Glutamatergic neuron (in vitro differentiated cells): ENCODE results near the gene VTCN1. TPM values are rescaled to one million over a fixed set of nuclear protein-coding genes. Genes with fewer than 3 reads are reported as not detected.
"Not testable (repeated sequence)": the region's sequence is repeated elsewhere in the genome, so short reads cannot be mapped to it uniquely, and the experiment has no call there.

Source experiments
- DNase-seq: peaks from one replicate; pipeline ENCODE4 v3.0.0; 2022
- H3K27ac Mint-ChIP-seq: one replicate; pipeline ENCODE4 v1.8.0; 2020; ENCODE audit warnings: mild to moderate bottlenecking, mixed read lengths, inconsistent platforms; ENCODE audit not compliant: unreplicated experiment
- H3K27me3 Mint-ChIP-seq: one replicate; pipeline ENCODE4 v1.8.0; 2020; ENCODE audit warnings: mild to moderate bottlenecking, moderate library complexity, mixed read lengths, inconsistent platforms; ENCODE audit not compliant: unreplicated experiment
- H3K36me3 Mint-ChIP-seq: one replicate; pipeline ENCODE4 v1.8.0; 2020; ENCODE audit warnings: mild to moderate bottlenecking, mixed read lengths, inconsistent platforms; ENCODE audit not compliant: unreplicated experiment
- H3K4me1 Mint-ChIP-seq: one replicate; pipeline ENCODE4 v1.8.0; 2020; ENCODE audit warnings: mild to moderate bottlenecking, low read depth, mixed read lengths, inconsistent platforms; ENCODE audit not compliant: unreplicated experiment
- H3K4me3 Mint-ChIP-seq: one replicate; pipeline ENCODE4 v1.8.0; 2020; ENCODE audit warnings: mild to moderate bottlenecking, mixed read lengths, inconsistent platforms; ENCODE audit not compliant: unreplicated experiment
- H3K9me3 Mint-ChIP-seq: one replicate; pipeline ENCODE4 v1.8.0; 2020; ENCODE audit warnings: mild to moderate bottlenecking, moderate library complexity, mixed read lengths, inconsistent platforms; ENCODE audit not compliant: unreplicated experiment
- CTCF ChIP-seq: fragments of 200-600 bp; sonication (generic); IDR thresholded peaks from one replicate; pipeline ENCODE4 v1.5.0; 2021; ENCODE audit not compliant: partially characterized antibody, unreplicated experiment
- total RNA-seq: library from RNA; stranded (reverse); fragmentation: NEBNext Ultra II Directional; extraction: Animal tissue kit (Norgen Biotek cat#: 25700); gene quantifications from one replicate; pipeline ENCODE4 v1.2.1, GENCODE V29; 2021; ENCODE audit not compliant: unreplicated experiment

The VTCN1 gene
- total RNA-seq, 1 donor from 2014 or later = not detected

GRCh38 chr1:117107364-117107763, 103.4 kb downstream of the VTCN1 start:
- Mint-ChIP-seq H3K36me3 (peaks cover 7% of the 10 kb centered on the region), H3K4me3 (no peak overlapping the region), H3K9me3 (peaks cover 3% of the 10 kb centered on the region), H3K4me1 (peaks cover 7% of the 10 kb centered on the region), H3K27me3 (peaks cover 9% of the 10 kb centered on the region), H3K27ac (no peak overlapping the region)
- TF ChIP-seq CTCF = no peak
- no peak for DNase-seq

GRCh38 chr1:117106478-117106877, 104.2 kb downstream of the VTCN1 start:
- Mint-ChIP-seq H3K4me3 (no peak overlapping the region), H3K4me1 (peaks cover 5% of the 10 kb centered on the region), H3K27me3 (peaks cover 9% of the 10 kb centered on the region), H3K9me3 (peaks cover 3% of the 10 kb centered on the region), H3K27ac (no peak overlapping the region), H3K36me3 (peaks cover 7% of the 10 kb centered on the region)
- TF ChIP-seq CTCF = no peak
- DNase-seq = no peak

- DNase-seq = no peak
- H3K9me3 Mint-ChIP-seq = peaks cover 3% of the 10 kb centered on the region
- H3K36me3 Mint-ChIP-seq = peaks cover 7% of the 10 kb centered on the region
- H3K27ac Mint-ChIP-seq = peak overlapping the region; percentile 43
- H3K4me1 Mint-ChIP-seq = peaks cover 5% of the 10 kb centered on the region
- H3K4me3 Mint-ChIP-seq = no peak overlapping the region
- no peak for TF ChIP-seq CTCF
- peaks cover 9% of the 10 kb centered on the region for H3K27me3 Mint-ChIP-seq
Observed at GRCh38 chr1:117105722-117106121, 105.0 kb downstream of the VTCN1 start.

- no peak for TF ChIP-seq CTCF
- Mint-ChIP-seq H3K9me3 (peaks cover 3% of the 10 kb centered on the region), H3K27ac (no peak overlapping the region), H3K27me3 (peaks cover 9% of the 10 kb centered on the region), H3K4me3 (no peak overlapping the region), H3K36me3 (peaks cover 7% of the 10 kb centered on the region), H3K4me1 (peaks cover 5% of the 10 kb centered on the region)
- DNase-seq = no peak
Observed at GRCh38 chr1:117104986-117105385, 105.7 kb downstream of the VTCN1 start.

- not testable (repeated sequence) for H3K27me3 Mint-ChIP-seq, H3K4me1 Mint-ChIP-seq, H3K27ac Mint-ChIP-seq, H3K36me3 Mint-ChIP-seq, H3K9me3 Mint-ChIP-seq, DNase-seq, H3K4me3 Mint-ChIP-seq
Observed at GRCh38 chr1:117101858-117102257, 108.9 kb downstream of the VTCN1 start.

- no peak overlapping the region for H3K4me3 Mint-ChIP-seq
Observed at GRCh38 chr1:117101334-117101733, 109.4 kb downstream of the VTCN1 start.

More at GRCh38 chr1:117101334-117101733, 109.4 kb downstream of the VTCN1 start:
- Mint-ChIP-seq H3K27ac (no peak overlapping the region), H3K9me3 (peaks cover 2% of the 10 kb centered on the region), H3K4me1 (peaks cover 5% of the 10 kb centered on the region), H3K27me3 (no peaks in the 10 kb centered on the region), H3K36me3 (no peaks in the 10 kb centered on the region)
- TF ChIP-seq CTCF = no peak
- DNase-seq = no peak
